HT-29 (cell line): Measurements from ENCODE around the gene SMCR8. TPM values are rescaled to one million over a fixed set of nuclear protein-coding genes. Genes with fewer than 3 reads are reported as not detected.
"Not testable (repeated sequence)": the region's sequence is repeated elsewhere in the genome, so short reads cannot be mapped to it uniquely, and the experiment has no call there.

Experiments used
- DNase-seq: peaks from one replicate; pipeline ENCODE4 v3.0.0-alpha.2; 2015; ENCODE audit warnings: low spot score
- total RNA-seq: library from RNA; depleted of rRNA; stranded (reverse); fragments of >200 nt; shearing (Covaris generic); gene quantifications from 2 replicates; pipeline ENCODE4 v1.2.3, GENCODE V29; 2014; rRNA removed

The SMCR8 gene
- total RNA-seq, 1 experiment from 2014 or later, result 10.7 TPM

- DNase-seq, result no peak
Measured at GRCh38 chr17:18360518-18360917, 45.4 kb downstream of the SMCR8 start.

- no peak for DNase-seq
Measured at GRCh38 chr17:18361837-18362697, 47.0 kb downstream of the SMCR8 start.

GRCh38 chr17:18362698-18363100, 47.6 kb downstream of the SMCR8 start:
- DNase-seq, result peak; percentile 76

- peak; percentile 92 for DNase-seq
Measured at GRCh38 chr17:18363101-18364049, 48.3 kb downstream of the SMCR8 start, which contains the start of gene SHMT1. SHMT1 (minus strand) TSS chr17:18363550; CDS start chr17:18355981, 7,569 bp downstream.

- DNase-seq, result no peak
Measured at GRCh38 chr17:18364166-18364565, 49.1 kb downstream of the SMCR8 start.

- DNase-seq, result no peak
Measured at GRCh38 chr17:18368946-18369345, 53.9 kb downstream of the SMCR8 start.

GRCh38 chr17:18370761-18371160, 55.7 kb downstream of the SMCR8 start:
- no peak for DNase-seq

- no peak for DNase-seq
Measured at GRCh38 chr17:18371455-18371854, 56.4 kb downstream of the SMCR8 start.

- not testable (repeated sequence) for DNase-seq
Measured at GRCh38 chr17:18373181-18373580, 58.1 kb downstream of the SMCR8 start.

GRCh38 chr17:18374216-18374615, 59.1 kb downstream of the SMCR8 start:
- DNase-seq, result no peak

Other genes starting within 250 kb of the SMCR8 start
- 43.7 and 46.0 TPM in 2 replicates for gene DRG2, start 227.3 kb upstream of the SMCR8 start, total RNA-seq
- 0.05 TPM in 1 of 2 replicates, not detected in the other for gene MYO15A, start 206.5 kb upstream of the SMCR8 start, total RNA-seq
- 74.4 and 75.8 TPM in 2 replicates for gene ALKBH5, start 131.5 kb upstream of the SMCR8 start, total RNA-seq
- 33.2 and 35.0 TPM in 2 replicates for gene LLGL1, start 89.7 kb upstream of the SMCR8 start, total RNA-seq
- 265 and 291 TPM in 2 replicates for gene FLII, start 56.6 kb upstream of the SMCR8 start, total RNA-seq
- gene MIEF2, start 54.6 kb upstream of the SMCR8 start, total RNA-seq, result 23.4 and 26.8 TPM in 2 replicates
- gene TOP3A, start 299 bp upstream of the SMCR8 start, total RNA-seq, result 19.2 and 21.8 TPM in 2 replicates
- gene SHMT1, start 48.3 kb downstream of the SMCR8 start, total RNA-seq, result 62.7 and 62.9 TPM in 2 replicates
- gene EVPLL, start 62.5 kb downstream of the SMCR8 start, total RNA-seq, result 0.13 and 0.52 TPM in 2 replicates
- 0.10 TPM in 1 of 2 replicates, not detected in the other for gene LGALS9C, start 161.5 kb downstream of the SMCR8 start, total RNA-seq